Measurements from ENCODE around the gene MLYCD.

DNA sequence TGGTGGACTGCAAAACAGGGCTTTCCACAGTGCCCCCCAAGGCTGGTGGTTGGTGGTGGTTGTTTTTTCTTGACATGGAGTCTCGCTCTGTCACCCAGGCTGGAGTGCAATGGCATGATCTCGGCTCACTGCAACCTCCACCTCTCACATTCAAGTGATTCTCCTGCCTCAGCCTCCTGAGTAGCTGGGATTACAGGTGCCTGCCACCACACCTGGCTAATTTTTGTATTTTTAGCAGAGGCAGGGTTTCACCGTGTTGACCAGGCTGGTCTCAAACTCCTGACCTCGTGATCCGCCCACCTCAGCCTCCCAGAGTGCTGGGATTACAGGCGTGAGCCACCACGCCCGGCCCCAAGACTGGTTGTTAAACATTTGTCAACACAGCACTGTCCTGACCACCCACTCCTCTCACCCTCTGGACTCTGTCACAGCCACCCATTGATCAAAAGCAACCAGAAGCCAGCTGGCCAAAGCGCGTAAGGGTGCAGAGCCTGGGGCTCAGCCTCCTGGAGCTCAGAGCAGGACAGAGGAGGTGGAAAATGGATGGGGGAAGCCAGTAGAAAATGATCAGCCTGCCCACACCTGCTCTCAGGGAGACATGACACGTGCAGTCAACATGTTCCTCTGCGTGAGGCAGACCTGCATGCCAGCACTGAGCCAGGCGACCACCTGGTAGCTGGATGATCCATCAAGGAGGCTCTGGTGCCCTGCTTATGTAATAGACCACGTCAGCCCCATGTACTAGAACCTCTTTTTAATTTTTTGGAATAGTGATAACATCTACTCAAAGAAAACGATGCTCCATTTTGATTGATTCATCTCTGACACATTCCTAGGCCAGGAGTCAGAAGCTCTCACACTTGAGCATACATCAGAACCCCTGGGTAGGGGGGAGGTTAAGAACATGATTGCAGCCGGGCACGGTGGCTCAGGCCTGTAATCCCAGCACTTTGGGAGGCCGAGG, 39.3 kb downstream of the MLYCD start:
- TF ChIP-seq, protein P1, sequence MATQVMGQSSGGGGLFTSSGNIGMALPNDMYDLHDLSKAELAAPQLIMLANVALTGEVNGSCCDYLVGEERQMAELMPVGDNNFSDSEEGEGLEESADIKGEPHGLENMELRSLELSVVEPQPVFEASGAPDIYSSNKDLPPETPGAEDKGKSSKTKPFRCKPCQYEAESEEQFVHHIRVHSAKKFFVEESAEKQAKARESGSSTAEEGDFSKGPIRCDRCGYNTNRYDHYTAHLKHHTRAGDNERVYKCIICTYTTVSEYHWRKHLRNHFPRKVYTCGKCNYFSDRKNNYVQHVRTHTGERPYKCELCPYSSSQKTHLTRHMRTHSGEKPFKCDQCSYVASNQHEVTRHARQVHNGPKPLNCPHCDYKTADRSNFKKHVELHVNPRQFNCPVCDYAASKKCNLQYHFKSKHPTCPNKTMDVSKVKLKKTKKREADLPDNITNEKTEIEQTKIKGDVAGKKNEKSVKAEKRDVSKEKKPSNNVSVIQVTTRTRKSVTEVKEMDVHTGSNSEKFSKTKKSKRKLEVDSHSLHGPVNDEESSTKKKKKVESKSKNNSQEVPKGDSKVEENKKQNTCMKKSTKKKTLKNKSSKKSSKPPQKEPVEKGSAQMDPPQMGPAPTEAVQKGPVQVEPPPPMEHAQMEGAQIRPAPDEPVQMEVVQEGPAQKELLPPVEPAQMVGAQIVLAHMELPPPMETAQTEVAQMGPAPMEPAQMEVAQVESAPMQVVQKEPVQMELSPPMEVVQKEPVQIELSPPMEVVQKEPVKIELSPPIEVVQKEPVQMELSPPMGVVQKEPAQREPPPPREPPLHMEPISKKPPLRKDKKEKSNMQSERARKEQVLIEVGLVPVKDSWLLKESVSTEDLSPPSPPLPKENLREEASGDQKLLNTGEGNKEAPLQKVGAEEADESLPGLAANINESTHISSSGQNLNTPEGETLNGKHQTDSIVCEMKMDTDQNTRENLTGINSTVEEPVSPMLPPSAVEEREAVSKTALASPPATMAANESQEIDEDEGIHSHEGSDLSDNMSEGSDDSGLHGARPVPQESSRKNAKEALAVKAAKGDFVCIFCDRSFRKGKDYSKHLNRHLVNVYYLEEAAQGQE (IDR thresholded peaks at IDR 0.05), result no peak
- TF ChIP-seq, protein P2, sequence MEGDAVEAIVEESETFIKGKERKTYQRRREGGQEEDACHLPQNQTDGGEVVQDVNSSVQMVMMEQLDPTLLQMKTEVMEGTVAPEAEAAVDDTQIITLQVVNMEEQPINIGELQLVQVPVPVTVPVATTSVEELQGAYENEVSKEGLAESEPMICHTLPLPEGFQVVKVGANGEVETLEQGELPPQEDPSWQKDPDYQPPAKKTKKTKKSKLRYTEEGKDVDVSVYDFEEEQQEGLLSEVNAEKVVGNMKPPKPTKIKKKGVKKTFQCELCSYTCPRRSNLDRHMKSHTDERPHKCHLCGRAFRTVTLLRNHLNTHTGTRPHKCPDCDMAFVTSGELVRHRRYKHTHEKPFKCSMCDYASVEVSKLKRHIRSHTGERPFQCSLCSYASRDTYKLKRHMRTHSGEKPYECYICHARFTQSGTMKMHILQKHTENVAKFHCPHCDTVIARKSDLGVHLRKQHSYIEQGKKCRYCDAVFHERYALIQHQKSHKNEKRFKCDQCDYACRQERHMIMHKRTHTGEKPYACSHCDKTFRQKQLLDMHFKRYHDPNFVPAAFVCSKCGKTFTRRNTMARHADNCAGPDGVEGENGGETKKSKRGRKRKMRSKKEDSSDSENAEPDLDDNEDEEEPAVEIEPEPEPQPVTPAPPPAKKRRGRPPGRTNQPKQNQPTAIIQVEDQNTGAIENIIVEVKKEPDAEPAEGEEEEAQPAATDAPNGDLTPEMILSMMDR (IDR thresholded peaks at IDR 0.05; ENCODE audit: low read depth, low read length, missing input control), result no peak
- TF ChIP-seq, protein P3, sequence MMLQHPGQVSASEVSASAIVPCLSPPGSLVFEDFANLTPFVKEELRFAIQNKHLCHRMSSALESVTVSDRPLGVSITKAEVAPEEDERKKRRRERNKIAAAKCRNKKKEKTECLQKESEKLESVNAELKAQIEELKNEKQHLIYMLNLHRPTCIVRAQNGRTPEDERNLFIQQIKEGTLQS (IDR thresholded peaks at IDR 0.05), result no peak
- no peak for TF ChIP-seq FOXA1 (IDR thresholded peaks at IDR 0.05)

Measured in liver (tissue), 3 donors.